ENCODE data around the gene SLC26A8. TPM values are rescaled to one million over a fixed set of nuclear protein-coding genes. Genes with fewer than 3 reads are reported as not detected.

The SLC26A8 gene
- total RNA-seq, 1 experiment from 2014 or later = not detected

DNA sequence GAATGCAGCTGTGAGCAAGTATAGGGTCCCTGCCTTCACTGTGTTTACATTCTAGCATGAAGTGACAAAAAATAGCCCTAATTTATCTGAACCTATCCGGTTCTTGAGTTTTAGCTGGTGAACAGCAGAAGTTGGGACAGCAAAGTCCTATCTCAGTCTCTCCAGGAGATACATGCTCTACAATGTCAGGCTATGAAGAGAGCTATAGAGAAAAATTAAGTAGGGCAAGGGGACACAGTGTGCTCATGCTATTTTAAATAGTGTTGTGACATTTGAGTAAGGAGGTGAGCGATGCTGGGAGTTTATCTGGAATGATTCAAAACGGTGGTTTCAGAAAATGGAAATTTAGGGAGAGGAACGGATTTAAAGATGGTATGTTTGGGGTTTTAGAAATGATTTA, 124.0 kb downstream of the SLC26A8 start:
- Histone ChIP-seq H3K79me2 (ENCODE audit: insufficient read depth, low read length) (peaks cover 98% of the 10 kb centered on the region), H3K4me1 (ENCODE audit: control insufficient read depth in 1 of 2, insufficient read depth in 2 of 2, low read length in 2 of 2) (no peaks in the 10 kb centered on the region; a peak in 1 of 4 replicates), H3K4me3 (replicated peaks in 1 of 2; ENCODE audit: low read depth in 1 of 2, low read length in 2 of 2) (no peak overlapping the region), H3K27ac (ENCODE audit: low read depth, low read length) (no peak overlapping the region), H3K36me3 (ENCODE audit: control insufficient read depth in 1 of 2, insufficient read depth in 2 of 2, low read length in 2 of 2) (peaks cover 6 to 40% of the 10 kb centered on the region in 2 experiments; a peak in 2 of 4 replicates), H3K27me3 (ENCODE audit: insufficient read depth, low read length) (no peaks in the 10 kb centered on the region), H3K4me2 (ENCODE audit: low read length) (no peak overlapping the region), H3K9me2 (ENCODE audit: insufficient read depth) (no peaks in the 10 kb centered on the region), H4K20me1 (ENCODE audit: insufficient read depth) (peaks cover 23% of the 10 kb centered on the region; the same call in 1 of the 2 replicates), H3K9me3 (ENCODE audit: control insufficient read depth in 1 of 2, insufficient read depth in 1 of 2, low read depth in 1 of 2, low read length in 2 of 2) (no peaks in the 10 kb centered on the region), H2AFZ (ENCODE audit: low read depth, low read length, poor library complexity, severe bottlenecking) (no peak overlapping the region), H3K9ac (ENCODE audit: low read length) (no peak overlapping the region)
- RAD21 ChIA-PET (ENCODE audit: low non-redundant PET in 1 of 2, low total read pairs in 2 of 2, uncharacterized antibody in 2 of 2, unreplicated experiment in 2 of 2) = no interaction called here
- ATAC-seq = no peak
- CTCF ChIA-PET = no interaction called here
- intact Hi-C loops (cut with micrococcal nuclease) = no loop called here
- POLR2A ChIA-PET = no interaction called here
- DNase-seq (ENCODE audit: low read depth, low spot score) = no peak
- TF ChIP-seq RAD21 (IDR thresholded peaks at IDR 0.05; ENCODE audit: low read depth) (no peak), TCF7L2 (IDR thresholded peaks at IDR 0.05; ENCODE audit: borderline replicate concordance, extremely low read depth, insufficient read depth, insufficient read length) (no peak), JUND (IDR thresholded peaks at IDR 0.05) (no peak), YY1 (IDR thresholded peaks at IDR 0.05; ENCODE audit: extremely low read depth, insufficient replicate concordance, low read depth, low read length) (no peak), CEBPB (IDR thresholded peaks at IDR 0.05; ENCODE audit: low read depth) (no peak), EZH2 (IDR thresholded peaks at IDR 0.05) (no peak), SRF (IDR thresholded peaks at IDR 0.05; ENCODE audit: low read depth) (no peak), CBX3 (IDR thresholded peaks at IDR 0.05; ENCODE audit: low read depth) (no peak), FOSL1 (IDR thresholded peaks at IDR 0.05; ENCODE audit: low read depth) (no peak), EGR1 (IDR thresholded peaks at IDR 0.05; ENCODE audit: low read depth) (no peak), SP1 (IDR thresholded peaks at IDR 0.05; ENCODE audit: low read depth) (no peak), ZFX (IDR thresholded peaks at IDR 0.05) (no peak), SIN3A (IDR thresholded peaks at IDR 0.05; ENCODE audit: low read depth) (no peak), POLR2AphosphoS5 (IDR thresholded peaks at IDR 0.05; ENCODE audit: low read depth, low read length) (no peak)
- TF ChIP-seq, protein P1, sequence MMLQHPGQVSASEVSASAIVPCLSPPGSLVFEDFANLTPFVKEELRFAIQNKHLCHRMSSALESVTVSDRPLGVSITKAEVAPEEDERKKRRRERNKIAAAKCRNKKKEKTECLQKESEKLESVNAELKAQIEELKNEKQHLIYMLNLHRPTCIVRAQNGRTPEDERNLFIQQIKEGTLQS (IDR thresholded peaks at IDR 0.05) = no peak
- TF ChIP-seq, protein P2, sequence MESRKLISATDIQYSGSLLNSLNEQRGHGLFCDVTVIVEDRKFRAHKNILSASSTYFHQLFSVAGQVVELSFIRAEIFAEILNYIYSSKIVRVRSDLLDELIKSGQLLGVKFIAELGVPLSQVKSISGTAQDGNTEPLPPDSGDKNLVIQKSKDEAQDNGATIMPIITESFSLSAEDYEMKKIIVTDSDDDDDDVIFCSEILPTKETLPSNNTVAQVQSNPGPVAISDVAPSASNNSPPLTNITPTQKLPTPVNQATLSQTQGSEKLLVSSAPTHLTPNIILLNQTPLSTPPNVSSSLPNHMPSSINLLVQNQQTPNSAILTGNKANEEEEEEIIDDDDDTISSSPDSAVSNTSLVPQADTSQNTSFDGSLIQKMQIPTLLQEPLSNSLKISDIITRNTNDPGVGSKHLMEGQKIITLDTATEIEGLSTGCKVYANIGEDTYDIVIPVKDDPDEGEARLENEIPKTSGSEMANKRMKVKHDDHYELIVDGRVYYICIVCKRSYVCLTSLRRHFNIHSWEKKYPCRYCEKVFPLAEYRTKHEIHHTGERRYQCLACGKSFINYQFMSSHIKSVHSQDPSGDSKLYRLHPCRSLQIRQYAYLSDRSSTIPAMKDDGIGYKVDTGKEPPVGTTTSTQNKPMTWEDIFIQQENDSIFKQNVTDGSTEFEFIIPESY (IDR thresholded peaks at IDR 0.05; ENCODE audit: extremely low read depth, insufficient replicate concordance, low read length) = no peak
- TF ChIP-seq, protein P3, sequence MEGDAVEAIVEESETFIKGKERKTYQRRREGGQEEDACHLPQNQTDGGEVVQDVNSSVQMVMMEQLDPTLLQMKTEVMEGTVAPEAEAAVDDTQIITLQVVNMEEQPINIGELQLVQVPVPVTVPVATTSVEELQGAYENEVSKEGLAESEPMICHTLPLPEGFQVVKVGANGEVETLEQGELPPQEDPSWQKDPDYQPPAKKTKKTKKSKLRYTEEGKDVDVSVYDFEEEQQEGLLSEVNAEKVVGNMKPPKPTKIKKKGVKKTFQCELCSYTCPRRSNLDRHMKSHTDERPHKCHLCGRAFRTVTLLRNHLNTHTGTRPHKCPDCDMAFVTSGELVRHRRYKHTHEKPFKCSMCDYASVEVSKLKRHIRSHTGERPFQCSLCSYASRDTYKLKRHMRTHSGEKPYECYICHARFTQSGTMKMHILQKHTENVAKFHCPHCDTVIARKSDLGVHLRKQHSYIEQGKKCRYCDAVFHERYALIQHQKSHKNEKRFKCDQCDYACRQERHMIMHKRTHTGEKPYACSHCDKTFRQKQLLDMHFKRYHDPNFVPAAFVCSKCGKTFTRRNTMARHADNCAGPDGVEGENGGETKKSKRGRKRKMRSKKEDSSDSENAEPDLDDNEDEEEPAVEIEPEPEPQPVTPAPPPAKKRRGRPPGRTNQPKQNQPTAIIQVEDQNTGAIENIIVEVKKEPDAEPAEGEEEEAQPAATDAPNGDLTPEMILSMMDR (IDR thresholded peaks at IDR 0.05 in 2 of 3, conservative IDR thresholded peaks at IDR 0.05 in 1 of 3; ENCODE audit: borderline replicate concordance in 1 of 3, insufficient read depth in 1 of 3, low read depth in 2 of 3, low read length in 2 of 3) = no peak
- TF ChIP-seq, protein P4, sequence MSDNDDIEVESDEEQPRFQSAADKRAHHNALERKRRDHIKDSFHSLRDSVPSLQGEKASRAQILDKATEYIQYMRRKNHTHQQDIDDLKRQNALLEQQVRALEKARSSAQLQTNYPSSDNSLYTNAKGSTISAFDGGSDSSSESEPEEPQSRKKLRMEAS (IDR thresholded peaks at IDR 0.05) = no peak
- BruUV-seq (replicated peaks) = no TSS peak

All from HCT116 (cell line).